GM18861 (cell line): ENCODE data around the gene ATRNL1.

Experiments used
- ATAC-seq: cut with Tn5 transposase; IDR thresholded peaks from one replicate; pipeline ENCODE4 v1.9.1; 2021; ENCODE audit not compliant: unreplicated experiment

ATRNL1 gene

DNA sequence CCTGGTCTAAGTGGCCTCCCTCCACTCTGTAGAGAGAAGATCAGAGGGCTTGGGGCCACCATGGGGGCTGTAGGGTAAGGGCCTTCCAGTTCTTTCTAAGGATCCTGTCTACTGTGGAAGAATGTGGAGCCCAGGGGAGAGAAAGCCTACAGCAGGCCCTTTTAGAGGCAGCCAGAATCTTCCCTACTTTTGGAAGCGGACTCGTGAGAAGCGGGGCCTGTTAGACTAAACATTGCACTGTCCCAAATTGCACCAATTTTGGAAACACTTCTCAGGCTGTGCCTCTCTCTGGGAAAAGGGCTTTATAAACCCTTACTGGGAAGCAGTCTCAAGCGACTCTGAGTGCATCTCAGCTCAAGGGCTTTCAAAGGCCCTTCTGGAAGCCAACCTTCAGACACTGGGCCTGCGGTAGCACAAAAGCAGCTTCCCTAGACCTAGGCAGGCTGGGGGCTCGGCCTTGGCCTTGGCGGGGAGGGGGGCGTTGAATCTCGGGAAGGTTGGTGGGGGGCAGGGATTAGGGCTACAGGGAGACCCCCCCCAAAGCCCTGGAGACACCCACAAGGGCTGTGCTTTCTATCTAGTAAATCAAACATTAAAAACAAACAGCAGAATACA lies 881.8 kb downstream of the ATRNL1 start:
- ATAC-seq: no peak

DNA sequence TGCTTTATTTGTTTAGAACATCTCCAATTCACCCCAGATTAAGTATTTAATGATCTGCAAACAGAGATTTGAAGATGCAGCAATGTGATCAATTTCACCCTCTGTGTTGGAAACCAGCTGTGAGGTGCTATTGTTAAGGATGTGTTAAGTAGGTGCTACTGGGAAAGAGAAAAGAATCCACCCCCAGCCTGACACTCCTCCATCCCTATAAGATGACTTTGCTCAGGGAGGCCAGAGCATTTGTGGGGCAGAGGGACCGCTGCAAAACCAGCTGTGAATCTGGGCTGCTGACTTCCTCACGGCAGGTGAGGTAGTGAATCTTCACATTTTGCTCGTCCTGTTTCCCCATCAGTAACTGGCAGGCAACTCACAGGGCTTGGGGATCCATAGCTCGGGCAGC lies 882.3 kb downstream of the ATRNL1 start:
- ATAC-seq: no peak

GRCh38 chr10:115976342-115976741 lies 883.2 kb downstream of the ATRNL1 start:
- ATAC-seq: no peak

DNA sequence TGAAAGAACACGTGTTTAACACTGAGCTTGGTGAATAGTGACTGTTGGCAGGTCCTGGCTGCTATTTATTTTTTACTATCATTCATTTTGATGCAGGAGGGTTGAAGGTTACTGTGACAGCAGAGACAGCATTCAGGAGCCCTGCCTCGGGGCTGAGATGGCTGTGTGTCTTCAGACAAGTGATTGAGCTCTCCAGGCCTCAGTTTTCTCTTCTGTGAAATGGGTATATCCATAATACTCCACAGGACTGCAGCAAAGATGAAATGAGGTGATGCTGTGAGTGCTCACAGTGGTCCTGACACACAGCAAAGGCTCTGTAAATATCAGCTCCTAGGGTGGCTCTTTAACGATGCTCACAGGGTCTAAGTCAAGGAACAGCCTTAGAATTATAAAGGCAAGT lies 884.7 kb downstream of the ATRNL1 start:
- ATAC-seq: no peak

- ATAC-seq: no peak
Measured at GRCh38 chr10:115979576-115979975, 886.4 kb downstream of the ATRNL1 start.

DNA sequence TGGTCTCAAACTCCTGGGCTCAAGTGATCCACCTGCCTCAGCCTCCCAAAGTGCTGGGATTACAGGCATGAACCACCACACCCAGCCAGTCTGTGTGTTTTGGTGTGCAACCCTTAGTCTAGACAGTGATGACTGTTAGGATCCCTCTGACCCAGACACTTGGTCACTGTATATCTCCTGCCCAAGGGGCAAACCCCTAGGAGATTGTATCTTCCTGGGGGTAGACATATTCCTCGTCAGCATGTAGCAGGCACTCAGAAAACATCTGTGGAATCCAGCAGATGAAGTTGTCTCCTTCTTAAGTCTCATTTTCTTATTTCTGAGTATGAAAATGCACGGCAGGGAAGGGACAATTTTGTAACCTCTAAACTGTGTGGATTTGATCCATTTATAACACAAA lies 887.3 kb downstream of the ATRNL1 start:
- ATAC-seq: no peak

DNA sequence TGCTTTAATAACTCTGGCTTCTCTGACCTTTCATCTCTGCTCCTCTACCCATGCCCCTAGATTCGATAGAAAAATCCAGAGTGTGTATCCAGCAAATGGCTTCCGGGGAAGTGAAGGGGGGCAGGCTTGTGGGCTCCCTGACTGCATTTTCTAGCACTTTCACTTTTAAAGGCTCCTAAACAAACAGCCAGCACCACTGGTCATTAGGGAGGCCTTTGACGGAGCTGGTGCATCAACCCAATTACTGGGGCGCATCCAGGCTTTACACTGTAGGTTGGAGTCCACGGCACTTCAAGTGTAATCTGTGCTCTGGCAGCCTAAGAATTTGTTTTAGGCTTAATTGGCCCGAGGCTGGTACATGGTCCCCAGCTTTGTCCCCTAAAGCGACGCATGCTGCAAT lies 887.9 kb downstream of the ATRNL1 start:
- ATAC-seq: no peak

DNA sequence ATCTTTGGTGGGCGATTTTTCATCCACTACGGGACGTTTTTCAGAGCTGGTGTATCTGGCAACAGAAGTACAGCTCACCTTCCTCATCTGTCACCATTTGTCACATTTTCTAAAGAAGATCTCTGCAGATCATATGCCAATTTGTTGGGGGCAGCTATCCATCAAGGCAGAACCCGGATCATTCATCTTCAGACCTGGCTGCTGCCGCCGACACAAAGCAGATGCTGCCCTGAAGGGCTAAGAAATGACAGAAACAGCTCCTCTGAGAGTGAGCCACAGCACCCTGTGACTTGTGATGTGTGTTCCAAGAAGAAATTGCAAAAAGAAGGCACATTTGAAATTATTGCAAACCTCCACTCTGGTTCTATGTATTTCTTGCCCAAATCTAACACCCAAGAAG lies 888.9 kb downstream of the ATRNL1 start:
- no peak for ATAC-seq

DNA sequence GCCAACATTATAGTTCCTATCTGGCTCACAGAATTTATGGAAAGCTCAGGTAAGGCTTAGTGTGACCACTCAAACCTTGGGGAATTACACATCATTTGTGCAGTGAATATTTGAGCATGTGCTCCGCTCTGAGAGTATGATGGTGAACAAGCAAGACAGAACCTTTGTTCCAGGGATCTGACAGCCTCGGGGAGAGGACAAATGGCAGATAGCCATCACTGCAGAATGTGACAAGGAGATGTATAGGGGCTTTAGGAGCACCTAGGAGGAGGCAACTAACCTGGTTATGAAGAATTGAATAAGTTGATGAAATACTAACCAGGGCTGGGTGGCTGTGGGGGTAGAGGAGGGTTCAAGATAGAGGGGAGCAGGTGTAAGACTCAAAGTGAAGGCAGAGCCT lies 889.4 kb downstream of the ATRNL1 start:
- ATAC-seq: no peak

DNA sequence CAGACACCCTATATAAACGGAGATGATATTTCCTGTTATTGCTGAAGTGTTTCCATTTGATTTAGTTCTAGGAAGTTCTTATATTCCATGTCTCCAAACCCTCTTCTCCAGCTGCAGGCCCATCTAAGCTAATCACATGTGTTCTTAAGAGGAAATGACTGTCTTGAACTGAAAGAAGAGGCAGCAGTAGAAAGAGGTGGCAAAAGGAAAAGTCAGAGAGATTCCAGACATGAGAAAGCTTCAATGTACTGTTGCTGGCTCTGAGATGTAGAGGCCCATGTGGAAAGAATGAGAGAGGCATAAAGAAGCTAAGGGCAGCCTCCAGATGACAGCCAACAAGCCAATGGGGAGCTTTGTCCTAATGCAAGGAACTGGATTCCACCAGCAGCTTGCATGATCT lies 892.6 kb downstream of the ATRNL1 start:
- ATAC-seq: no peak

DNA sequence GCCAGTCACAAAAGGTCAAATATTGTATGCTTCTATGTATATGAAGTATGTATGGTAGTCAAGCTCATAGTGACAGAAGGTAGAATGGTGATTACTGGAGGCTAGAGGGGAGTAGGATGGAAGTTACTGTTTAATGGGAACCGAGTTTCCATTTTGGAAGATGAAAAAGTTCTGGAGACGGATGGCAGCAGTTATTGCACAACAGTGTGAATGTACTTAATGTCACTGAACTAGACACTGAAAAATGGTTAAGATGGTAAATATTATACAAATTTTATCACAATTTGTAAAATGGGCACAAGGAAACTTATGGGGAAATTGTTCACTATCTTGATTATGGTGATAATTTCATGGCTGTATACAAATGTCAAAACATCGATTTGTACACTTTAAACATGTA lies 895.2 kb downstream of the ATRNL1 start:
- no peak for ATAC-seq

GRCh38 chr10:115989621-115990020 lies 896.5 kb downstream of the ATRNL1 start:
- ATAC-seq: no peak

DNA sequence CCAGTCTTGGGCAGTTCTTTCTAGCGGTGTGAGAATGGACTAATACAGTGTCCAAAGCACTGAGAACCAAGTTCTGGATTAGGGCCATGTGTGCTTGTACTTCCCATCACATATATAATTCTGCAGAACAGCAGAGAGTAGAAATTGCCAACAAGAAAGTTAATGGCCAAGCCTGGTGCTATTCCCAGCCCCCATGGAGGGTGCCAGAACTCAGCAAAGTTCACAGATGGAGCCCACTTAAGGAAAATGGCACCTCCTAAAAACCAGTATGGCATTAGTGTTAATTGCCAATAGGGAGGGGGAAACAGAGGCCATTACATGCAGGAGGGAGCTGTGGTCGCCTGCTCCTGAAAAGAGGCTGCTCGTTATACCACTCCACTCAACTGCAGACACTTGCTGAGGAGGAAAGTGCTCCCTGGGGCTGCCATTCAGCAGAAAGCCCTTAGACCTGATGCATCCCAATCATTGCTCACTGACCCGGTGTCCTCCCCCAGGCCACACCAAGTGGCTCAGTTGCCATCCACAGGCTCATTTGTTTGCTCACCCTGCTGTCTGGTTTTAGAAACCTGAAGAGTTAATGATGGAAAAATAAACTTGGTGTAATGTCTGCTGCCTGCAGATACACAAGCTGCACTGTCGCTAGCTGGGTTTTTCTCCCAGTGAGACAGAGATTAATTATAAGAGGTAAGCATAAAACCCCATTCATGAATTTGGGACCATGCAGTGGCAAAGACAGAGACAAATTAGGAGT lies 899.2 kb downstream of the ATRNL1 start:
- ATAC-seq: no peak

DNA sequence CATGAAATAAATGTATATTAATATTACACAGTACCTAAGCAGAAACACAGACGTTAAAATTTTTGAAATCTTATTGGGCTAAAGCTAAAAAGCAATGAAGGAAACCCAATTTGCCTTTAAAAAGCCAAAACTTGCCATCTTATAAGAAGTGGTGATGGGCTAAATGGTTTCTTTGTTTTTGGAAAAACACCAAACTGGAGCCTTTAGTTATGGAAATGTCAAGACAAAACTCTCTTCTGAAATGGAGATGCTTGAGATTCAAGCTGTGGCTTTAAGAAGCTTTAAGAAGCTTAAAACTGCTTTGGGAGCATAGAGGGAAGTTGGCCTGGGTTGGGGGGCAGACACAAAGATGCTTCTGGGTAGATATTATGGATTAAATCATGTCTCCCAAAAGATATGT lies 902.9 kb downstream of the ATRNL1 start:
- no peak for ATAC-seq

- no peak for ATAC-seq
Measured at GRCh38 chr10:115998301-115998700, 905.1 kb downstream of the ATRNL1 start.
